Bone marrow (tissue), 2 donors: ENCODE measurements around the gene ADAMTS10.
"Not testable (repeated sequence)": the region's sequence is repeated elsewhere in the genome, so short reads cannot be mapped to it uniquely, and the experiment has no call there.

Experiments used
- DNase-seq, 2 donors: peaks; one replicate each; lab custom pipeline; 2025; lab: John Stamatoyannopoulos, UW

The ADAMTS10 gene

GRCh38 chr19:8626842-8627241 is 16.3 kb upstream of the ADAMTS10 start:
- no peak for DNase-seq

- DNase-seq = not testable (repeated sequence)
Observed at GRCh38 chr19:8622886-8623285, 12.4 kb upstream of the ADAMTS10 start.

GRCh38 chr19:8618751-8619150 is 8.2 kb upstream of the ADAMTS10 start:
- DNase-seq = no peak

- DNase-seq = no peak
Observed at GRCh38 chr19:8617984-8618383, 7.5 kb upstream of the ADAMTS10 start.

GRCh38 chr19:8617325-8617724 is 6.8 kb upstream of the ADAMTS10 start:
- not testable (repeated sequence) for DNase-seq

GRCh38 chr19:8616861-8617260 is 6.3 kb upstream of the ADAMTS10 start:
- no peak for DNase-seq

- DNase-seq = peak; percentile 18 to 35
Observed at GRCh38 chr19:8615813-8616596, 5.5 kb upstream of the ADAMTS10 start.

GRCh38 chr19:8615024-8615423 is 4.5 kb upstream of the ADAMTS10 start:
- no peak for DNase-seq

- no peak for DNase-seq
Observed at GRCh38 chr19:8614455-8614854, 3.9 kb upstream of the ADAMTS10 start.

- no peak for DNase-seq
Observed at GRCh38 chr19:8612807-8613171, 2.3 kb upstream of the ADAMTS10 start.

- no peak for DNase-seq
Observed at GRCh38 chr19:8611877-8612806, 1.6 kb upstream of the ADAMTS10 start.

- DNase-seq = no peak
Observed at GRCh38 chr19:8611391-8611876, 919 bp upstream of the ADAMTS10 start.

- DNase-seq = no peak
Observed at GRCh38 chr19:8610936-8611300, 403 bp upstream of the ADAMTS10 start.

GRCh38 chr19:8609279-8610040 is 1.1 kb downstream of the ADAMTS10 start:
- DNase-seq = peak in 1 of 2 donors; percentile 32

- DNase-seq = no peak
Observed at GRCh38 chr19:8608941-8609278, 1.6 kb downstream of the ADAMTS10 start.

- no peak for DNase-seq
Observed at GRCh38 chr19:8607386-8607785, 3.1 kb downstream of the ADAMTS10 start.

- DNase-seq = no peak
Observed at GRCh38 chr19:8605514-8605913, 5.0 kb downstream of the ADAMTS10 start.

- no peak for DNase-seq
Observed at GRCh38 chr19:8601796-8602195, 8.7 kb downstream of the ADAMTS10 start.

GRCh38 chr19:8600816-8601215 is 9.7 kb downstream of the ADAMTS10 start:
- no peak for DNase-seq

- no peak for DNase-seq
Observed at GRCh38 chr19:8600064-8600463, 10.5 kb downstream of the ADAMTS10 start.

- DNase-seq = no peak
Observed at GRCh38 chr19:8596168-8596567, 14.3 kb downstream of the ADAMTS10 start.

- DNase-seq = no peak
Observed at GRCh38 chr19:8595651-8596050, 14.9 kb downstream of the ADAMTS10 start.
